H1 (cell line): Measurements from ENCODE around the gene TLE5. TPM values are rescaled to one million over a fixed set of nuclear protein-coding genes. Genes with fewer than 3 reads are reported as not detected.

ENCODE experiments used
- CTCF ChIA-PET: fragments of 300-600 bp; sonication (Branson Sonifier 250); formaldehyde crosslinking; loops from one replicate; lab custom pipeline; 2021; ENCODE audit not compliant: partially characterized antibody; lab: Charles Lee
- POLR2A ChIA-PET: fragments of 300-600 bp; sonication (Branson Sonifier 250); formaldehyde crosslinking; loops from one replicate; lab custom pipeline; 2021; ENCODE audit warnings: inconsistent platforms; ENCODE audit not compliant: partially characterized antibody; lab: Charles Lee
- DNase-seq, 2 experiments: peaks; one replicate each; pipeline versions ENCODE4 v3.0.0 to v3.0.0-alpha.2; 2010 to 2022; ENCODE audit warnings: low spot score in 2 of 2, low read depth in 1 of 2, mixed read lengths in 1 of 2
- FAIRE-seq: peaks from 2 replicates; lab custom pipeline; 2011; peaks lifted over from hg19 to GRCh38; lab: Jason Lieb, UNC
- H2AFZ ChIP-seq: 2 replicates; pipeline ENCODE4 v1.8.1; 2012; ENCODE audit warnings: low read length, inconsistent platforms
- H2AK5ac ChIP-seq: 2 replicates; pipeline ENCODE4 v1.6.1; 2013; ENCODE audit warnings: low read depth, low read length
- H2BK120ac ChIP-seq: replicated peaks from 2 replicates; pipeline ENCODE3; 2013; ENCODE audit warnings: low read depth, low read length, inconsistent platforms
- H2BK12ac ChIP-seq: 2 replicates; pipeline ENCODE4 v1.6.1; 2013; ENCODE audit warnings: low read depth, low read length
- H2BK15ac ChIP-seq: 2 replicates; pipeline ENCODE4 v1.6.1; 2013; ENCODE audit warnings: low read length
- H2BK20ac ChIP-seq: 2 replicates; pipeline ENCODE4 v1.6.1; 2013; ENCODE audit warnings: low read length
- H2BK5ac ChIP-seq: 2 replicates; pipeline ENCODE4 v1.6.1; 2013; ENCODE audit warnings: low read depth, low read length
- H3K14ac ChIP-seq: 2 replicates; pipeline ENCODE4 v1.6.1; 2013; ENCODE audit warnings: inconsistent platforms; ENCODE audit not compliant: insufficient read length
- H3K18ac ChIP-seq: 2 replicates; pipeline ENCODE4 v1.6.1; 2013; ENCODE audit warnings: low read length; ENCODE audit errors: extremely low read depth
- H3K23ac ChIP-seq: 2 replicates; pipeline ENCODE4 v1.6.1; 2013; ENCODE audit warnings: inconsistent platforms; ENCODE audit not compliant: insufficient read length
- H3K23me2 ChIP-seq: 2 replicates; pipeline ENCODE4 v1.6.1; 2013; ENCODE audit warnings: low read depth, low read length
- H3K27ac ChIP-seq: 2 replicates; pipeline ENCODE4 v1.6.1; 2011; ENCODE audit warnings: low read depth, low read length, inconsistent platforms
- H3K27me3 ChIP-seq, 4 experiments: replicated peaks in 1 of 4; 1 replicate in 1 of 4; 2 replicates in 3 of 4; pipeline versions ENCODE4 v1.6.1 to v1.8.1; 2011 to 2013; ENCODE audit warnings: low read length in 3 of 4, mild to moderate bottlenecking in 3 of 4, inconsistent platforms in 2 of 4, mixed read lengths in 2 of 4, moderate library complexity in 1 of 4; ENCODE audit not compliant: control insufficient read depth in 3 of 4, insufficient read depth in 3 of 4; ENCODE audit errors: extremely low read depth in 1 of 4
- H3K36me3 ChIP-seq, 4 experiments: 2 replicates each; pipeline versions ENCODE4 v1.6.1 to v1.8.1; 2011 to 2013; ENCODE audit warnings: mild to moderate bottlenecking in 4 of 4, low read length in 3 of 4, moderate library complexity in 2 of 4, control low read depth in 1 of 4, inconsistent platforms in 1 of 4; ENCODE audit not compliant: insufficient read depth in 4 of 4, control insufficient read depth in 2 of 4
- H3K4ac ChIP-seq: replicated peaks from 2 replicates; pipeline ENCODE3; 2013; ENCODE audit warnings: low read length, low read depth, mixed read lengths, inconsistent platforms; ENCODE audit not compliant: insufficient read length
- H3K4me1 ChIP-seq, 4 experiments: replicated peaks in 1 of 4; 1 replicate in 1 of 4; 2 replicates in 3 of 4; pipeline versions ENCODE4 v1.6.1 to v1.8.1; 2011 to 2013; ENCODE audit warnings: low read length in 3 of 4, inconsistent platforms in 2 of 4, mixed read lengths in 1 of 4; ENCODE audit not compliant: insufficient read depth in 4 of 4, control insufficient read depth in 3 of 4
- H3K4me2 ChIP-seq, 2 experiments: 2 replicates each; pipeline versions ENCODE4 v1.6.1 to v1.8.1; 2011 to 2013; ENCODE audit warnings: low read depth in 2 of 2, low read length in 2 of 2, control low read depth in 1 of 2, inconsistent platforms in 1 of 2, mild to moderate bottlenecking in 1 of 2; ENCODE audit not compliant: insufficient read depth in 1 of 2
- H3K4me3 ChIP-seq, 4 experiments: fragments of 200-600, 300-600 bp in 1 of 4; sonication (generic), shearing (Covaris generic), sonication (Bioruptor Twin) in 1 of 4; 2 replicates each; pipeline versions ENCODE4 v1.5.1 to v1.8.1; 2011 to 2016; ENCODE audit warnings: low read length in 4 of 4, low read depth in 3 of 4, control low read depth in 2 of 4, inconsistent platforms in 2 of 4, mild to moderate bottlenecking in 2 of 4, mixed read lengths in 1 of 4, moderate library complexity in 1 of 4; ENCODE audit not compliant: insufficient read depth in 2 of 4; ENCODE audit errors: extremely low read depth in 1 of 4
- H3K56ac ChIP-seq: replicated peaks from 2 replicates; pipeline ENCODE3; 2013; ENCODE audit warnings: low read depth, mild to moderate bottlenecking, mixed read lengths, low read length, inconsistent platforms; ENCODE audit not compliant: insufficient read length
- H3K79me1 ChIP-seq: 2 replicates; pipeline ENCODE4 v1.6.1; 2013; ENCODE audit warnings: low read depth, low read length, control low read depth
- H3K79me2 ChIP-seq, 2 experiments: 2 replicates each; pipeline versions ENCODE4 v1.6.1 to v1.8.1; 2012 to 2013; ENCODE audit warnings: low read length in 2 of 2, mild to moderate bottlenecking in 2 of 2, inconsistent platforms in 1 of 2; ENCODE audit not compliant: insufficient read depth in 2 of 2, control insufficient read depth in 1 of 2
- H3K9ac ChIP-seq, 4 experiments: replicated peaks in 1 of 4; 1 replicate in 1 of 4; 2 replicates in 3 of 4; pipeline versions ENCODE4 v1.6.1 to v1.8.1; 2011 to 2013; ENCODE audit warnings: low read depth in 3 of 4, low read length in 3 of 4, control low read depth in 2 of 4, mild to moderate bottlenecking in 2 of 4, moderate library complexity in 2 of 4, inconsistent platforms in 1 of 4; ENCODE audit errors: extremely low read depth in 1 of 4
- H3K9me3 ChIP-seq, 2 experiments: 2 replicates each; pipeline versions ENCODE4 v1.6.1 to v1.8.1; 2012 to 2013; ENCODE audit warnings: mild to moderate bottlenecking in 2 of 2, moderate library complexity in 2 of 2, control low read depth in 1 of 2, inconsistent platforms in 1 of 2, low read depth in 1 of 2, low read length in 1 of 2, mixed read lengths in 1 of 2; ENCODE audit not compliant: insufficient read depth in 2 of 2
- H4K20me1 ChIP-seq, 2 experiments: replicated peaks in 1 of 2; 2 replicates each; pipeline versions ENCODE3 to v1.8.1; 2011 to 2013; ENCODE audit warnings: inconsistent platforms in 2 of 2, low read length in 2 of 2, mild to moderate bottlenecking in 1 of 2; ENCODE audit not compliant: insufficient read depth in 2 of 2, control insufficient read depth in 1 of 2
- H4K5ac ChIP-seq: 2 replicates; pipeline ENCODE4 v1.6.1; 2013; ENCODE audit warnings: low read length, low read depth, mixed read lengths, inconsistent platforms; ENCODE audit not compliant: insufficient read length
- H4K8ac ChIP-seq: 2 replicates; pipeline ENCODE4 v1.8.0; 2013; ENCODE audit warnings: mild to moderate bottlenecking, moderate library complexity, low read length, inconsistent platforms; ENCODE audit not compliant: insufficient read depth; ENCODE audit errors: extremely low read depth
- H4K91ac ChIP-seq: replicated peaks from 2 replicates; pipeline ENCODE3; 2013; ENCODE audit warnings: low read length, mixed read lengths, inconsistent platforms; ENCODE audit not compliant: insufficient read length
- CTCF ChIP-seq, 3 experiments: IDR thresholded peaks; 1 replicate in 2 of 3; 2 replicates in 1 of 3; pipeline versions ENCODE4 v1.5.1 to v1.6.1; 2011; ENCODE audit warnings: low read length in 3 of 3, mild to moderate bottlenecking in 3 of 3, inconsistent platforms in 2 of 3, low read depth in 1 of 3, moderate library complexity in 1 of 3; ENCODE audit not compliant: insufficient read depth in 1 of 3; ENCODE audit errors: control extremely low read depth in 1 of 3
- HDAC2 ChIP-seq, 2 experiments: fragments of 300-600 bp in 1 of 2; sonication (generic) in 1 of 2; IDR thresholded peaks; 2 replicates each; pipeline ENCODE4 v1.6.1; 2011 to 2012; ENCODE audit warnings: low read depth in 2 of 2, low read length in 2 of 2, mild to moderate bottlenecking in 2 of 2, moderate library complexity in 2 of 2, borderline replicate concordance in 1 of 2, inconsistent platforms in 1 of 2
- RAD21 ChIP-seq, 2 experiments: IDR thresholded peaks in 1 of 2; conservative IDR thresholded peaks in 1 of 2; 2 replicates each; pipeline ENCODE4 v1.6.1; 2011; ENCODE audit warnings: low read depth in 2 of 2, low read length in 2 of 2, improper control_type of control experiment in 1 of 2, inconsistent platforms in 1 of 2, mild to moderate bottlenecking in 1 of 2, moderate library complexity in 1 of 2
- RFX5 ChIP-seq: IDR thresholded peaks from 2 replicates; pipeline ENCODE4 v1.6.1; 2011; ENCODE audit warnings: low read depth, low read length, improper control_type of control experiment, borderline replicate concordance
- WGBS, 2 experiments: shearing (Covaris generic) in 1 of 2; methylation state at CpG; one replicate each; pipeline versions ENCODE4 v1.1.6 to v1.1.7; 2013 to 2015; ENCODE audit warnings: low lambda C conversion rate in 2 of 2, mixed read lengths in 2 of 2, inconsistent platforms in 1 of 2, low coverage in 1 of 2, missing lambda C conversion rate in 1 of 2; ENCODE audit not compliant: insufficient replicate concordance in 2 of 2, insufficient coverage in 1 of 2, insufficient read length in 1 of 2; ENCODE audit errors: extremely low coverage in 1 of 2, missing lambda C conversion rate in 1 of 2; 5-methylcytosine and 5-hydroxymethylcytosine counted together
- polyA plus RNA-seq, 7 experiments: library from polyadenylated mRNA; depleted of rRNA in 3 of 7; stranded (reverse) in 5 of 7; unstranded in 2 of 7; fragments of >200 nt in 5 of 7; fragments of 200-250 nt in 2 of 7; gene quantifications; 1 replicate in 5 of 7; 2 replicates in 1 of 7; 4 replicates in 1 of 7; pipeline versions ENCODE4 v1.2.1 to v1.2.3, GENCODE V29; 2011 to 2013; ENCODE audit warnings: missing spikeins in 2 of 7, mixed read lengths in 2 of 7
- total RNA-seq: library from RNA; stranded (reverse); fragmentation: NEBNext Ultra II Directional; extraction: Animal tissue kit (Norgen Biotek cat#: 25700); gene quantifications from 2 replicates; pipeline ENCODE4 v1.2.1, GENCODE V29; 2021

Gene TLE5
- total and polyA plus RNA-seq, 2 of the 8 experiments (the other 6 are each of a cell fraction or from before 2014, with no cell fraction given), result 187 to 285 TPM

- no peak overlapping the region for H3K4me3 ChIP-seq
- no peak overlapping the region for H2AK5ac ChIP-seq
- H3K23ac ChIP-seq, result no peak overlapping the region
- H2AFZ ChIP-seq, result no peak overlapping the region
- WGBS, 2 experiments, result 77% methylated on average over 8 of the region's 8 CpGs; no CpG with 5 or more reads in 1 of the 2 experiments
- no peak overlapping the region for H2BK5ac ChIP-seq
- H3K9ac ChIP-seq, result no peak overlapping the region
- FAIRE-seq, result no peak
- H2BK12ac ChIP-seq, result 0 out of 2 replicates have a peak overlapping the region, but pooled peaks have one; percentile 27
- no peak overlapping the region for H2BK120ac ChIP-seq
- no peaks in the 10 kb centered on the region for H4K20me1 ChIP-seq
- DNase-seq, result peak in 1 of 2 experiments; percentile 53
- no peak overlapping the region for H4K91ac ChIP-seq
- no peak overlapping the region for H2BK20ac ChIP-seq
- H3K79me1 ChIP-seq, result no peaks in the 10 kb centered on the region
- H3K14ac ChIP-seq, result no peak overlapping the region
- POLR2A ChIA-PET, result interaction anchor here (0.8 to 1.0 kb wide), 2 partner anchors 19 to 28 kb away, joined by 3 read pairs; no protein-coding TSS in a partner anchor
- H3K9me3 ChIP-seq, result no peaks in the 10 kb centered on the region
- CTCF ChIA-PET, result interaction anchor here (1.0 to 18.9 kb wide), 12 partner anchors 15 to 126 kb away, joined by 4 to 339 read pairs (median 14); partner anchors contain the start of gene GNA11
- peaks cover 0 to 4% (median 1%) of the 10 kb centered on the region in 4 experiments; a peak in 1 of 7 replicates for H3K27me3 ChIP-seq
- no peak overlapping the region for H3K27ac ChIP-seq
- H3K56ac ChIP-seq, result no peak overlapping the region
- H3K36me3 ChIP-seq, result no peaks in the 10 kb centered on the region
- peaks cover 0 to 4% (median 0%) of the 10 kb centered on the region in 4 experiments; a peak in 1 of 7 replicates for H3K4me1 ChIP-seq
- no peak overlapping the region for H3K4ac ChIP-seq
- no peak overlapping the region for H4K8ac ChIP-seq
- H3K4me2 ChIP-seq, result no peak overlapping the region
- H3K79me2 ChIP-seq, result no peaks in the 10 kb centered on the region
- H2BK15ac ChIP-seq, result 0 out of 2 replicates have a peak overlapping the region, but pooled peaks have one; percentile 40
- H3K18ac ChIP-seq, result no peak overlapping the region
- no peak overlapping the region for H4K5ac ChIP-seq
- no peak for TF ChIP-seq HDAC2 (IDR thresholded peaks at IDR 0.05; ENCODE audit: borderline replicate concordance in 1 of 2, low read depth in 2 of 2, low read length in 2 of 2)
- peak; percentile 5 to 32 (median 21); a peak in 3 of 4 replicates for TF ChIP-seq CTCF (IDR thresholded peaks at IDR 0.05; ENCODE audit: control extremely low read depth in 1 of 3, insufficient read depth in 1 of 3, low read depth in 1 of 3, low read length in 3 of 3)
- peak; percentile 30 to 58; a peak in 3 of 4 replicates for TF ChIP-seq RAD21 (IDR thresholded peaks at IDR 0.05 in 1 of 2, conservative IDR thresholded peaks at IDR 0.05 in 1 of 2; ENCODE audit: low read depth in 2 of 2, low read length in 2 of 2)
- no peak for TF ChIP-seq RFX5
- no peaks in the 10 kb centered on the region for H3K23me2 ChIP-seq
Observed at GRCh38 chr19:3073931-3074595, 11.8 kb upstream of the TLE5 start.
